GM20000 (cell line): ENCODE results near the gene NFX1.

Source experiments
- DNase-seq: peaks from one replicate; pipeline ENCODE4 v3.0.0; 2012; ENCODE audit warnings: low spot score
- CTCF ChIP-seq: IDR thresholded peaks from 2 replicates; pipeline ENCODE4 v1.5.1; 2012; ENCODE audit warnings: mild to moderate bottlenecking, control low read depth; ENCODE audit errors: extremely low read depth, missing control alignments

Gene NFX1

GRCh38 chr9:33294670-33295432 is 4.5 kb downstream of the NFX1 start:
- DNase-seq = no peak
- TF ChIP-seq CTCF = no peak

- peak; percentile 59 for DNase-seq
- TF ChIP-seq CTCF = no peak
These were observed 5.3 kb downstream of the NFX1 start for GRCh38 chr9:33295571-33295970.

- TF ChIP-seq CTCF = no peak
- DNase-seq = peak; percentile 49
These were observed 7.1 kb downstream of the NFX1 start for GRCh38 chr9:33297432-33297831.

GRCh38 chr9:33300546-33300945 is 10.2 kb downstream of the NFX1 start:
- TF ChIP-seq CTCF = no peak
- DNase-seq = no peak

GRCh38 chr9:33304362-33304761 is 14.0 kb downstream of the NFX1 start:
- no peak for DNase-seq
- TF ChIP-seq CTCF = no peak

GRCh38 chr9:33306037-33306436 is 15.7 kb downstream of the NFX1 start:
- TF ChIP-seq CTCF = no peak
- DNase-seq = no peak

GRCh38 chr9:33307067-33307466 is 16.8 kb downstream of the NFX1 start:
- no peak for TF ChIP-seq CTCF
- no peak for DNase-seq
